Left ventricle myocardium superior (tissue), 1 donor: ENCODE results near the gene TBC1D21. TPM values are rescaled to one million over a fixed set of nuclear protein-coding genes. Genes with fewer than 3 reads are reported as not detected.

Experiments used
- ATAC-seq: fragments of 200-7000 bp; cut with Tn5 transposase; one replicate; pipeline ENCODE4 v1.9.1; 2020; ENCODE audit warnings: mild to moderate bottlenecking, moderate library complexity
- DNase-seq: peaks from one replicate; pipeline ENCODE4 v3.0.0-alpha.2; 2020
- intact Hi-C: fragments of 100-400 bp; cut with micrococcal nuclease; formaldehyde crosslinking; loops from one replicate; pipeline ENCODE4 v1.11.0; 2022
- long read RNA-seq: library from polyadenylated mRNA; unstranded; transcript quantifications from one replicate; pipeline ENCODE4 v2.0.0, GENCODE V29; 2021
- total RNA-seq: library from RNA; stranded (reverse); fragmentation: NEBNext Ultra II Directional; extraction: Animal tissue kit (Norgen Biotek cat#: 25700); gene quantifications from one replicate; pipeline ENCODE4 v1.2.1, GENCODE V29; 2021
- donor health status: DM: no; HTN: yes; CAD: no; lungs with severe emphysema.

Gene TBC1D21, protein sequence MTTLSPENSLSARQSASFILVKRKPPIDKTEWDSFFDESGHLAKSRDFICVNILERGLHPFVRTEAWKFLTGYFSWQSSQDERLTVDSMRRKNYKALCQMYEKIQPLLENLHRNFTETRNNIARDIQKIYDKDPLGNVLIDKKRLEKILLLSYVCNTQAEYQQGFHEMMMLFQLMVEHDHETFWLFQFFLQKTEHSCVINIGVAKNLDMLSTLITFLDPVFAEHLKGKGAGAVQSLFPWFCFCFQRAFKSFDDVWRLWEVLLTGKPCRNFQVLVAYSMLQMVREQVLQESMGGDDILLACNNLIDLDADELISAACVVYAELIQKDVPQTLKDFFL
- not detected for total RNA-seq
- long read RNA-seq, result 0 reads

DNA sequence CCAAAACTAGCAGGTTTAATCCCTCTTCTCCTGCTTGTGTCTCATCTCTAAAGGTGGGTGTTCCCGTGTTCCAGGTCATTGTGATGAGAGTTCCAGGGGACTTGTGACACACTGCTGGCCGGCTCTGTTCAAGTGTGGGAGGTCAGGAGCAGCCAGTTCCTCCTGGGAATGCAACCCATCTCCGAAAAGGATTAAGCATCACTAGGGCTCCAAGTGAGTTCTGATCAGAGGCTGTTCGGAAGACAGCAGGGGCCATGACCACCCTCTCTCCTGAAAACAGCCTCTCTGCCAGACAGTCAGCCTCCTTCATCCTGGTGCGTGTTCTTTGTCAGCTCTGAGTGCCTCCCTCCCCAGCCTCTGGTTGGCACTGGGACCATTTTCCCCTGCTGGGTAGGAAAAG is at the start of gene TBC1D21:
TSS of gene TBC1D21 (plus strand) at position 109 of the 400 bp plus-strand sequence. CDS start at position 255, 146 bp downstream.
- intact Hi-C loops, result no loop called here
- no peak for ATAC-seq
- DNase-seq, result no peak

DNA sequence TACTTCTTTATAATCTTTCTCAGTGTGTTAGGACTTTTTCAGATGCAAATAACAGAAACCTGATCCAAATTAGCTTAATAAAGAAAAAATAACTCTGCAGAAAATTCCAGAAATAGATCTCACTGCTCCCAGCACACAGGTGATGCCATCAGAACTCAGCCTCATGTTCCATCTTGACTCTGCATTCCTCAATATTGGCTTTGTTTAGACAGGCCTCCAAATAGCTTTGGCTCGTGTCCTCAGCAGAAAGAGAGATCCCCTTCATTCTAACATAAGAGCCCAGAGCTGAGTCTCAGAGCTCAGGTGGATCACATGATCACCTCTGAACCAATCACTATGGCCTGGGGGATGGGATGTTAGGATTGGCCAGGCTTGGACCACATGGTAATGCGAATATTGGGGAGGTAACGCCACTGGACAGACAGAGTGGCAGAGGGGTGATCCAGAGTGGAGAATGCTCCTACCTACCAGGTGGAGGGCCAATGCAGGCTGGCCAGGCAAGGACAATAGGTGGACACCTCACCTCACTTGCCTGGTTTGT is 46.6 kb upstream of the TBC1D21 start:
- no peak for DNase-seq
- intact Hi-C loops, result no loop called here
- ATAC-seq, result no peak

DNA sequence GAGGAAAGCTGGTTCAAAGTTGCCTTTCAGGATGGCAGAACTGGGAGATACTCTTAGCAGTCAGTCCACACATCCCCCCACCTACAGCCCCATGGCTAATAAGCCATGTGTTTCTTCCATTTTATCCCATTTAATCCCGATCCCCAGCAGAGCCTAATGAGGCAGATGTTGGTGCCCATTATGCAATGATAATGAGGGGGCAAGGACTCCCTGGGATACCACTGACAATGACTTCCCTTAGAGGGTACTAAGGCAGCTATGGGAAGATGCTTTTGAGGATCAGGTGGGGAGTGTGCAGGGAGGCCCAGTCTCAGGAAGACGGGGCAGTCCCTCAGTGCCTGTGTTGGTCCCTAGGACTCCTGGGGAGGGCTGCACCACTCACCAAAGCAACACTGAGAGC is 43.8 kb upstream of the TBC1D21 start:
- ATAC-seq (no peak), DNase-seq (no peak)
- intact Hi-C loops, result no loop called here

DNA sequence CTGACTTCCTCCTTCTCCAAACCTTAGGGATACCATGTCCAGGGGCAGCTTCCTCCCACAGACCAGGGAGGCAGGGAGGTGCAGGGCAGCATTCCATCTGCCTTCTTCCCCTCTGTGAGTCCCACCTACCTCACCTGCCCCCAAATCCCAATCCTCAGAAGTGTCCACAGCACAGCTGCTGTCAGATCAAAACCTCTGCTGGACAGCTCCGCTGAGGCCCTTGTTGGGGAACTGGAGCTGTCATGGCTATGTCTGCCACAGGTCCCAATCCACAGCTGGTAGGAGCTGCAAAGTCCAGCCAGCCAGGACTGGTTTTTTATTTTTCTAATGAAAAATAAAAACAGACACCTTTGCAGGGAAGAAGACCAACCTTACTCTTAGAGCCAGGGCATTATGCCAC is 40.7 kb upstream of the TBC1D21 start:
- DNase-seq (no peak), ATAC-seq (no peak)
- intact Hi-C loops, result no loop called here

DNA sequence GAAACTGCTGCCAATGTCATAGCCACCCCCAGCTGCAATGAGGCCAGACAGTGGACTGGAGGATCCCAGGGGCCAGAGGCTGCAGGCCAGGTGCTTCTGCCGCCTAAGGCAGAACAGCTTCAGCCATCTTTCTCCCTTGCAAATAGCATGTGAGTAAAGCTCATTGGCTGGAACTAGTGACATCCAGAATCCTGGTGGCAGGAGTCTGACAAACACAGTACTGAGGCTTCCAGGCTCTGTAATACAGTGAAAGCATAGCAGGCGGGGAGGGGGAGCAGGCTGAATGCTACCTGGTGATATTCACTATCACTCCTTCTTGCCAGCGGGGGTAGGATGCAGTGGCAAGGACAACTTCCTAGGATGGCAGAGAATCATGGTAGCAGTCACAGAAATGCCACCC is 36.5 kb upstream of the TBC1D21 start:
- ATAC-seq (no peak), DNase-seq (no peak)
- intact Hi-C loops, result no loop called here

DNA sequence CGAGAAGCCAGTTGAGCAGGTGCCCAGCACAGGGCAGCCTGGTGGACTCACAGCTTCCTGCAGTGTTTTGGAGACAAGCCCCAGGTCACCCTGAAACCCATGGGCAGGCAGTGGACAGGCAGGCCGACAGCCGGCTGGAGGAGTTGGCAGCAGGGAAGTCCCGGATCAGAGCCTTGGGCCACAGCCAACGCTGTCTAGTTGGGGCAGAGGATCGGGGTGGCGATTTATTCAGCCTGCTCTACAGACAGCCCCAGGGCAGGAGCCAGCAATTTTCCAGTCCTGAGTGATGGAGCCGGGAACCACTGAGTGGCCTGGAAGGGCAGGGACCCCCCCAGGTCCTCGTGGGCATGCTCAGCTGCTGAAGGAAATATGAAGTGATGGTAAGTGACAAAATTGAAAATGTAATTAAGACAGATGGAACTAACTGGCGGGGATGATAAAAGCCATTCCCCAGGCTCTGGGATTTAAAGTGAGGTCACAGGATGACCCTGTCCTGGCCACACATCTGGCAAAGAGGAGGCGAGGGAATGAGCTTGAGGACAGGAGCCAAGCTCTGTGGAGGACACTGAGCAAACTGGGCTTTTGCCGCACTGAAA is 34.4 kb upstream of the TBC1D21 start:
- ATAC-seq (peak; percentile 99), DNase-seq (peak; percentile 90)
- intact Hi-C loops, result no loop called here

DNA sequence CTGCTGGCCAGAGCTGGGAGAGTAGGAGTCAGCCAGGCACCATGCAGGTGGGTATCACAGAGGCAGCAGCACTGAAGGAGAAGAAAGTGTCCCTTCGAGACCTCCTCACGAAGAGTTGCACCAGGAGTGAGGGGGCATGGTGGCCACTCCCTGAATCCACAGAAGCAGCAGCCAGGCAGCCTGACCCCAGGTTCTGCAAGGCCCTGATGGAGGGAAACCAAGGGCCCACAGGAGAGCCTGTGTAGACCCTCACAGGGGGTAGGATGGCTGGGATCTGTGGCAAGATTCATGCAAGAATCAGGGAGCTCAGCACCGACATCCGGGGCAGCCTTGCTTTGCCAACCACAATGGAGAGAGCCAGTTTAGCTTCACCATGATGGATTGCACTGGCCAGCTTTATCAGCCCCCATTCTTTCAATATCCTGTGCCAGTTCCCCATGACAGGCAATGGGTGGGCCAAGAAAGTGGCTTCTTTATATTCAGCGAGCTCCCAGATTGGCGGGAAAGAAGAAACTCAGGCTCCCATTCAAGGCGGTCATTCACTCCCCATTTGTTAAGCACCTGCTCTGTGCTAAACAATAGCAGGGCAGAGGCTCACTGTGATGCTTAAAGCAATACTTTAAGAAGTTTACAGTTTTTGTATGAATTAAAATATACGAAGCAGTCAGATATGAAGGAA is 33.5 kb upstream of the TBC1D21 start:
- DNase-seq, result no peak
- ATAC-seq, result no peak
- intact Hi-C loops, result no loop called here

DNA sequence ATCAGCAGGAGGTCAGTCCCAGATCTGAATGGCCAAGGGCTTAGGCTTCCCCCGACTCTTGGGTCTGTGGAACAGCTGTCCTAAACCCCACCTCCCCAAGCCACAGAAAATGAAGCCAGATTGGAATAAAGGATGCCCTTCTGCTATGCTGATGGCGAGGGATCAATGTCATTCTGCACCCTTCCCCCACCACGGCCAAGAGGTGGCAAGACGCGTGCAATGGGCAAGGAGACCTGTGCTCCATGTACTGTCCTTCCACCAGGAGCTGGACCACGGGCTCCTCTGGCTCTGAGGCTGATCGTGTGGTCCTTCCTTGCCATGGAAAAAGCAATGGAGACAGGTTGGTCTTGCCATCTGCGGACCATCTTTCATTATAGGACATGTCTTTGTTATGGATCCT is 32.6 kb upstream of the TBC1D21 start:
- intact Hi-C loops, result no loop called here
- no peak for ATAC-seq
- DNase-seq, result no peak

DNA sequence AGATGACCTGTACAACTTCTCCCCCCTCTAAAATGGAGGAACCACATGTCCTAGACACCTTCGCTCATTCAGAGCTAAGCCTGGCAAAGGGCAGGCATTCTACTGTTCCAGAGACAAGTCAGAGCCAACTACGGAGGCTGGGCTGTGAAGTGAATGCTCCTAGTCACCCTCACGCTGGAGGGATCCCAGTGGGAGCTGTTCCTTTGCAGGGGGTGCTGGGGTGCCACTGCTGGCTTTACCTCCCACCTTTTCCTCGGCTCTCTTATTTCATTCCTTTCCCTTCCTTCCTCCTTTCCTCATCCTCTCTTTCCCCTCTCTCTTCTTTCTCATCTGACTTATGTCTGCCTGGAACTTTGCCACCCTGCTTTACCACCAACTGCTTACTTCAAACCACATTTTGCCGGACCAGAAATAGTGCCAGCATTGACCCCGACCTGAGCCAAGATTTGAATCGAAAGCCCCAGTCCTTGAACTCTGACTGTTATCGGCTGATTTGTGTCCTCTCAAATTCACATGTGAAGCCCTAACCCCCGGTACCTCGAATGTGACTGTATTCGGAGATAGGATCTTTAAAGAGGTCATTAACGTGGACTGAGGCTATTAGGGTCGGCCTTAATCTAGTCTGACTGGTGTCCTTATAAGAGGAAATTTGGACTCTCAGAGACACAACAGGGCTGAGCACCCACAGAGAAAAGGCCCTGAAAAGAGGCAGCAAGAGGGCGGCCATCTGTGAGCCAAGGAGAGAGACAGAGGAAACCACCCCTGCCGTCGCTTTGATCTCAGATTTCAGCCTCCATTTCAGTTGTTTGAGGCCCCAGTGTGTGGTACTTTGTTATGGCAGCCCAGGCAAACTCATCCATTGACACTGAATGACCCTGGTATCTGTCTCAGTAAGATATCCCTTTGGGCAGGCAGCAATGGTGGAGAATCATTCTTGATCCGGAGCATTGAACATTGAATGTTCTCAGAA is 31.3 kb upstream of the TBC1D21 start:
- DNase-seq (no peak), ATAC-seq (no peak)
- intact Hi-C loops, result no loop called here

DNA sequence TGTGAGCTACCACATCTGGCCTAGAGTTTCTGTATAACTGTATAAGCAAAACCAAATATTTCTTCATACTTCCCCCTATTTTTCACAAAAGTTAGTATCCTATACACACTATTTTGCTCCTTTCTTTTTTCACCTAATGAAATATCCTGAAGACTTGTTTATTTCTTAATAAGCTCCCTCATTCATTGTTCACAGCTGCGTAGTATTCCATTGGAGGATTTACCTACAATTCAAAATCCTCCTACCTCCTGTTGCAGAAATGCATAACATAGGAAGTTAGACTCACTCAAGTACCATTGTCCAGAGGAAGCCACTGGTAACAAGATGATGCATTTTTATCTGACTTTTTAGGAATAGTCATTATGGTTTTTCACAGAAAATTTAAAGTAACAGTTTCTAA is 29.6 kb upstream of the TBC1D21 start:
- DNase-seq (no peak), ATAC-seq (no peak)
- intact Hi-C loops, result no loop called here

DNA sequence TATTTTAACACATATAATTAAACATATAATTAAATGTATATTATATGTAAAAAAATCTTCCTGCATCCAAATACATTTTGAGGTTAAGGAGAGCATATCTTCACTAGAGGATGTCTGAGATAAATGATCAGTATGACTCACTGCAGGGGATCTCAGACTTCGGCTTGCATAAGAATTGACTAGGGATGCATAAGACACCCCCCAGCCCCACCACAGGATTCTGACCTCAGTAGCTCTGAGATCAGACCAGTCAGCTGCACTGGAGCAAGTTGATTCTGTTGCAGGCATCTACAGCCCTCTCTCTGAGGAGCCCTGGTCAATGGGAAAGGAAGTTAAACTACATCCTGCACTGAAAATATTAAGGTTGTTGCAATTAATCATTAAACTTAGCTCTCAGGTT is 29.0 kb upstream of the TBC1D21 start:
- intact Hi-C loops, result no loop called here
- no peak for ATAC-seq
- no peak for DNase-seq

DNA sequence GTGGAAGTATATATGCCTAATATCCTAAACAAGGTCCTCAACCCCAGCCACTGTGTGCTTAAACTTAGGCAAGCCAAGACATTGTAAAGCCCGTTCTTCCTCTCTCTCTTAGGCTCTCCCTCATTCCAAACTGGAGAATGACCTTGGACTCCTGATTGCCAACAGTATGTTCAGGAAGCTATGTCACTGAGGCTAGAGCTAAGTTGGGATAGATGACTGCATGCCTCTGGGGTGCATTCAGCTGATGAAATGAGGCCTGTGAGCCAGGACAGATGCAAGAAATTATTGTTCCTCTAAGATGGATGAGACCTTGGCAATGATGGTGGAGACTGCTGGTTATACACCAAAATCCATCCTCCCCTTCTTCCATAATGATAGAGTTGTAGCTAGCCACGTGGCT is 27.9 kb upstream of the TBC1D21 start:
- intact Hi-C loops, result no loop called here
- DNase-seq (no peak), ATAC-seq (peak; percentile 84)

DNA sequence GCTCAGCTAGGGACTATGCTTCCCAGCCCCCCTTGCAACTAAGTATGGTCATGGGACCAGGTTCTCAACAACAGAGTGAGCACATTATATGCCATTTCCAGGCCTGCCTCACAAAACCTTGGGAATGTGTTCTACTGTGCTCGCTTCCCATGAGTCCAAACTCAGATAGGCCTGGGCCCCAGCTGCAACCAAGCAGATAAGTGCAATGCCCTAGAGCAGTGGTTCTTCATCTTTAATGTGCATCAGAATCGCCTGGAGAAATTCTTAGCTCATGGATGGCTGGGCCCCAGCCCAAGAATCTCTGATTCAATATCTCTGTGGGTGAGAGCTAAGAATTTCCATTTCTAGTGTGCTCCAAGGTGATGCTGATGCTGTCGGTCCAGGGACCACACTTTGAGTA is 27.5 kb upstream of the TBC1D21 start:
- no peak for DNase-seq
- no peak for ATAC-seq
- intact Hi-C loops, result no loop called here

DNA sequence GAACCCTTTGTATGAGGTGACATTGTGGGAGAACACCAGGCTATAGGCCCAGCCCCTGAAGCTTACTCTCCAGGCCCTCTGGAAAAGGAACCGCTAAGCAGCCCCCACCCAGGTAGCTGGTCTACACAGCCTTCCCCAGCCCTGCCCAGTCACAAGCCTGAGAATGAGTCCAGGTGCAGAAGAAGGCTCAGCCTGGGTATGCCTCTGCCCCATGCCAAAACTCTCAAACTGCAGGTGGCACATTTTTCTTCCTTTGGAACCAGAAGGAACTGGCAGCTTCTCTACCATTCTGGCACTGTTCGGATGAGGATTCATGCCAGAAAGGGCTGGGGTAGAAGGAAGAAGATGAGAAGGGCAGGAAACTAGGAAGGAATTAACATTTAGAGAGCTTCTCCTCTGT is 23.7 kb upstream of the TBC1D21 start:
- ATAC-seq (no peak), DNase-seq (no peak)
- intact Hi-C loops, result no loop called here

DNA sequence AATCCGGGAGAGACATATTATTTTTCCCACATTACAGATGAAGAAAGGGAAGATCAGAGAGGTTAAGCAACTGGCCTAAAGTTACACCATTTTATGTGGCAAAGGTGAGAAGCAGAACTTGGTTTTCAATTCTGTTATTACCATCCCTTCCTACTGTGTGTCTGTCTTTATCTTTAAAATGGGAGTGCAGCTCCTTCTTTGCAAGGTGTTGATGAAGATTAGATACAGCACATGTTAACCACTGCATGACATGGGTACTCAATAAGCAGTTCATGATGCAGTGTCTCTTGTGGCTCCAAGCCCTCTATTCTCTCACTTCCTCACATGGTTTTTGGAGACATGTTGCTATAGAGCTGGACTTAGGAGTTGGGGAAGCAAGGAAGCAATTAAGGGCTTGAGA is 23.1 kb upstream of the TBC1D21 start:
- intact Hi-C loops, result no loop called here
- no peak for DNase-seq
- no peak for ATAC-seq

DNA sequence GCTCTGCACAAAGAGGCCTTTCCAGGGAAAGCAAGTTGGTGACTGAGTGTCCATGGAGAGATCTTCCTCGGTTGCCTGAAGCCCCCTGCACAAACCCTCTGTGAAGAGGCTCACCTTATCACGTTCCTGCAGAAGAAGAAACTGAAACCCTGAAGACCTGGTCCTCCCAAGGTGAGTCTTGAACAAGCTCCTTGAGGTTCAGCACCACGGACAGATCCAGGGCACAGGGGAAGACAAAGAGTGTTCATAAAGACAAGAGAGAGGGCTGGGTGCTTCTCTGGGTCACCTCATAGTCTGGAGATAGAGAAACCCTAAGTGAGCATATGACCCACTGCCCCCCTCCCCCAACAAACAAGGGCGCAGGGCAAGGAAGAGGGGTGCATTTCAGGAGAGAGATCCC is 21.7 kb upstream of the TBC1D21 start:
- ATAC-seq (no peak), DNase-seq (peak; percentile 39)
- intact Hi-C loops, result no loop called here

DNA sequence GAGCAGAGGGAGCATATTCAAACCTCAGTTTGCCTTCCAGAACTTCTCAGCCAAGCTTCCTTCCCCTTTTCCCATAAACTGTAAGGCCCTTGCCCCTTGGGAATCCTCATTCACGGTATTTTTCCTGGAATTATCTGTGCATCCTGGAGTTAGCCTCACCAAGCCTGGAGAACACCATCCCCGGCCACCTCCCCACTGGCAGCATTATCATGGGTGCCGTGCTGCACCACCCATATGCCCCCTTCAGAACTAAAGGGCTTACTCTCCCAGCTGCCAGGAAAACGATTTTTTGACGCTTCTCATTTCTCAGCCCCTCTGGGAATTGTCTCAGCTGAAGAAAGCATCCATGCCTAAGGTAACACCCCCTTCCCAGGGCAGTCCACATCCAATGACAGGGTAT is 20.9 kb upstream of the TBC1D21 start:
- ATAC-seq (no peak), DNase-seq (no peak)
- intact Hi-C loops, result no loop called here

DNA sequence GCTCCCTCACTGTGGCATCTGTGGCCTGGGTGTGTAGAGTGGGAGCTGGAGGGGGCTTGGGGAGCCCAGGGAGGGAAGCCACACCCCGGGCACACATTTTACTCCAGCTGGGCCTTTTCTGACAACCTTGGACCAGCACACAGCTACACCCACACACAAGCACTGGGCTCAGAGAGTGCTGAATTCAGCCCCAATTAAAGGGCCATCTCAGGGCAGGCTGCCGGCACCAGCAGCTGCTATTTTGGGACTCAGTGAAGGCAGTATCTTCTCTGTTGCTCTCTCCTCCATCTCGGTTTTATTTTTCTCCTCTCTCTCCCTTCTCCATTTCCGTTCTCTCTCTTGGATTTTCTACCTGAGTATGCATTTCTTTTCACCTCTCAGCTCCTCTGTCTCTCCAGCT is 19.1 kb upstream of the TBC1D21 start:
- peak; percentile 60 for ATAC-seq
- intact Hi-C loops, result no loop called here

DNA sequence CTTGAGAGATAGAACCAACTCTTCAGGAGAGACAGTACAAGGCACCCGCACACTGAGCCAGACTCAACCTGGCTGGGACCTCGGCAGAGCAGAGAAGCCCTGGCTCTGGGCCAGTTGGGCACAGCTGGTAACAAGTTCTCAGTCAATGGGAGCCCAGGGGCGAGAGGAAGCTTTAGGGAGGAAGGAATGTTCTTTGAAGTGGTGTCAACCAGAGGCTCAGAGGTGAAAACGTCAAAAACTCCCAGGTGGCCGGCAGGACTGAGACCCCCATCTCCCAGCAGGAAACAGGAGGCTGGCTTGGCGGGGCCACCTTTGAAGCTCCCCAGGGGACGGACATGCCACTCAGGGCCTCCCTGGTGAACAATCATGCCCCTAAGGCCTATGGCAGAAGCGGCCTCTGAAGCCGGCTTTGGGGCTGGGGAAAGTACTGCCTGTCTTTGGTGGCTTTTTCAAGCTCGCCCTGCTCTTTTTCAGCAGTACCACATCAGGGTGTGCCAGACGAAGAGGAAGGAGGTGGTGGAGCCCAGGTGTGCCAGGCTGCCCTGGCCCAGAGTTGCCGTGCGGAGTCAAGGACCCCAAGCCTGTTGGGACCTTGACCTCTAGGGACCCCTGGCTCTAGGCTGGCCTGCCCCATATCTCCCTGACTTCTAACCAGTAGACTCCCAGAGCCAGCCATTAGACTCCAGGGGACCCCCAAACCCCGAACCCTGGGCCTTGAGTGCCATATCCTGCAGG is 16.7 kb upstream of the TBC1D21 start:
- intact Hi-C loops, result no loop called here
- ATAC-seq, result peak; percentile 90

More for the DNA sequence above, 19.1 kb upstream of the TBC1D21 start:
- no peak for DNase-seq

More for the DNA sequence above, 16.7 kb upstream of the TBC1D21 start:
- peak; percentile 81 for DNase-seq
